Measurements from ENCODE around the gene ABCB4. TPM values are rescaled to one million over a fixed set of nuclear protein-coding genes. Genes with fewer than 3 reads are reported as not detected.

Gene ABCB4
- total RNA-seq, 1 donor from 2014 or later, result 0.41 TPM

- Histone ChIP-seq H3K27me3 (no peaks in the 10 kb centered on the region), H3K9me3 (no peaks in the 10 kb centered on the region), H3K4me3 (no peak overlapping the region), H3K36me3 (no peaks in the 10 kb centered on the region), H3K4me1 (no peaks in the 10 kb centered on the region), H3K27ac (no peak overlapping the region)
- no peak for ATAC-seq
- no peak for DNase-seq
- TF ChIP-seq CTCF (IDR thresholded peaks at IDR 0.05), result no peak
- intact Hi-C loops (cut with DNase I), result no loop called here
Observed at GRCh38 chr7:87512906-87513305, 37.4 kb upstream of the ABCB4 start.

- Histone ChIP-seq H3K4me1 (no peaks in the 10 kb centered on the region), H3K27me3 (no peaks in the 10 kb centered on the region), H3K4me3 (no peak overlapping the region), H3K9me3 (no peaks in the 10 kb centered on the region), H3K36me3 (no peaks in the 10 kb centered on the region), H3K27ac (no peak overlapping the region)
- intact Hi-C loops (cut with DNase I), result no loop called here
- DNase-seq (no peak), ATAC-seq (no peak)
- TF ChIP-seq CTCF (IDR thresholded peaks at IDR 0.05), result no peak
Observed at GRCh38 chr7:87511510-87511909, 36.0 kb upstream of the ABCB4 start.

DNA sequence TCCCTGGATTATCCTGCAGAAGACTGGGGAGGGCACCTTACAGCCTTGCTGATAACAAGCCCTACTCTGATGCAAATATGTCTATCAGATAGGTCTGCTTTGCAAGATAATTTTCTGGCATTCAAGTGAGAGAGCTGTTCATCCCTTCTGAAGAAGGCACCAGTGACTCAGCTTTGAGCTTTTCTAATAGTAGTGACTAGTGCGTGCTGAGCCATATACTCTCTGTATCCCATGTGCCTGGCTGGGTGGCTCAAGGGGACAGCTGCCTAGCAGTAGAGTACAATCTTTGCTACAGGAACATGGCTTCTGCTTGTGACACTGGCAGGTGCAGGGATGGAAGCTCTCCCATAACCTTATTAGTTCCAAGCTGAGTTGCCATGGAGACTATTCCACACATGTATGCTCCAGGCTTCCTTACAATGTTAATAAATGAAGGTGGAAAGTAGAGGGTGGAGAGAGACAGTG is 35.0 kb upstream of the ABCB4 start:
- intact Hi-C loops (cut with DNase I), result no loop called here
- H3K4me1 ChIP-seq, result no peaks in the 10 kb centered on the region
- no peaks in the 10 kb centered on the region for H3K36me3 ChIP-seq
- H3K27me3 ChIP-seq, result no peaks in the 10 kb centered on the region
- H3K4me3 ChIP-seq, result no peak overlapping the region
- TF ChIP-seq CTCF (IDR thresholded peaks at IDR 0.05), result no peak
- ATAC-seq, result no peak
- no peaks in the 10 kb centered on the region for H3K9me3 ChIP-seq
- H3K27ac ChIP-seq, result no peak overlapping the region
- DNase-seq, result no peak

DNA sequence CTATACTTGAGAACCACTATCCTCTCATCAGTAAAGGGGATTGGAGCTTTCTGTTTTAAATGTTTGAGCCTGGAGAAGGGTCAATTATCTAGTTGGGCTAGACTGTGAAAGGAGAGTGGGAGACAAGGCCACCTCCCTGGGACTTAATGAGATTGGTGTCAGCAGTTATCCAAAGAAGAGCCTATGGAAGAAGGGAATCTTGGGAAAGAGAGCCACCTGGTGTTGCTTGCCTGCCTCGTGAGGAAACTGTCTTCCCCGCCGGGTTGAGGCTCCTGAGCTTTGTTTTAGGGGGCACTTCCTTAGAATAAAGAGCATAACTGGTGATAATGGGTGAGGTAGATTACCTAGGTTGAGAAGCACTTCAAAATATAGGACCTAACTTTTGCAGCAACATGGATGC is 32.0 kb upstream of the ABCB4 start:
- H3K4me3 ChIP-seq, result no peak overlapping the region
- H3K9me3 ChIP-seq, result no peaks in the 10 kb centered on the region
- intact Hi-C loops (cut with DNase I), result no loop called here
- no peaks in the 10 kb centered on the region for H3K27me3 ChIP-seq
- no peak for TF ChIP-seq CTCF (IDR thresholded peaks at IDR 0.05)
- H3K4me1 ChIP-seq, result no peaks in the 10 kb centered on the region
- no peak for ATAC-seq
- H3K36me3 ChIP-seq, result no peaks in the 10 kb centered on the region
- H3K27ac ChIP-seq, result no peak overlapping the region
- DNase-seq, result no peak

DNA sequence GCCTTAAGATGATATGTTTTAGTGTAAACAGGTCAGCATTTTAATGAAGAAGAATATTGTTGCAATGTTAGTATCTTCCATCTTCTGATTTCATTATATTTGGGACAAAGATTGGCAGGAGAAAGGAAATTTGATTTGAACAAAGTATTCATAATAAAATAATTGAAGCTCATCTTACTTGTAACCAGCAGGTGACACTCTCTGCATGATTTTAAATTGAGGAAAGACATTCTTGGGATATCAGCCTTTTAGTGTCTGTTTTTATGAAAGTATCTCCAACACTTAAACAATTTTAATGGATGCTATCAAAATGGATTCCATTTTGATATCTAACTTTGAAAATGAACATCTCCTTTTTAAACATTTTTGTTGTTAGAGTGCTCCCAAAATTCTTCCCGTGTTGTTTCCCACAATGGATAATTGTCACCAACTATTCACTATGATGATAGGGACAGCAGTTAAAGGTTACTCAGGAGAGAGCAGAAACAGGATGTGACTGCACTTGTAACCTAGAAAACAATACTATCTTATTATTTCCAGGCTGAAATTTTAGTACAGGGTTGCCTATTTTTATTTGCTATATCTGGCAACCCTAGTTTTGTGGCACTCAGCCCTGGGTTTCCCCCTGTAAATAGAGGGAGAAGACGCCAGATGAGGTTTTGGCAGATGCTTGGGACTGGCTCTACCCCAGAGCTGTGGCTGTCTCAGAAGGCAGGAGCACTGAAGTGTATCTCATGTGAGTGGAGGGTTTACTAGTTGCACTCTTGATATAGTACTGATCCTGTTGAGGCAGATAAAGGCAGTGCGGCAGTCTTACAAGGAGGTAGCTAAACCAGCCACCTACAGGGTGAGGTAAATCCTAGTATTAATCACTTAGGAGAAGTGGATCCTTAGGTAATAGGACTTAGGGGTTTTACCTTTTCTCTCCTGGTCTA is 31.0 kb upstream of the ABCB4 start:
- DNase-seq, result no peak
- Histone ChIP-seq H3K36me3 (no peaks in the 10 kb centered on the region), H3K4me3 (no peak overlapping the region), H3K27me3 (no peaks in the 10 kb centered on the region), H3K9me3 (no peaks in the 10 kb centered on the region), H3K4me1 (no peaks in the 10 kb centered on the region), H3K27ac (no peak overlapping the region)
- intact Hi-C loops (cut with DNase I), result no loop called here
- ATAC-seq, result no peak
- TF ChIP-seq CTCF (IDR thresholded peaks at IDR 0.05), result peak; percentile 28

Measured in upper lobe of right lung (tissue), 1 donor.